ENCODE results near the gene FKBP5. TPM values are rescaled to one million over a fixed set of nuclear protein-coding genes. Genes with fewer than 3 reads are reported as not detected.

The FKBP5 gene
- polyA plus RNA-seq, 1 donor from 2014 or later = 1.2 TPM

DNA sequence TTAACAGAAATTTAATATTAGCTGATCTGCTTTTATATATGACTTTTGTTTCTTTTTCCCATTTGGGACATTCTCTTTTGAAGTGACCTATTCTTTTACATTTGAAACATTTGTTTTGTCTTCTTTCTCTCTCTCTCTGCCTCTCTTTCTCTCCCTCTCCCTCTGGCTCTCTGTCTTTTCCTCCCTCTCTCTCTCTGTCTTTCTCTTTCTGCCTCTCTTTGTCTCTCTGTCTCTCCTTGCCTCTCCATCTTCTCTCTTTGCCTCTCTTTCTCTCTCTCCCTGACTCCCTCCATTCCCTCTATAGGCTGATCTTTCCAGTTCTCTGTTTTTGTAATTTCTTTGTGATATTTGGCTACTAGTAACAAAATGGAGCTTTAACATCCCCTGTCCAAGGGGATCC lies 124.0 kb downstream of the FKBP5 start:
- Histone ChIP-seq H3K9ac (ENCODE audit: low read length) (no peak overlapping the region), H3K79me2 (replicated peaks; ENCODE audit: insufficient read depth, low read length) (peaks cover 5% of the 10 kb centered on the region), H4K20me1 (ENCODE audit: insufficient read depth) (no peaks in the 10 kb centered on the region), H3K27ac (ENCODE audit: low read length) (no peak overlapping the region), H2AFZ (ENCODE audit: low read depth, low read length) (no peak overlapping the region), H3K36me3 (ENCODE audit: insufficient read depth, low read length) (no peaks in the 10 kb centered on the region), H3K4me3 (ENCODE audit: low read length) (no peak overlapping the region), H3K9me2 (ENCODE audit: insufficient read depth, low read length) (no peaks in the 10 kb centered on the region), H3K4me2 (ENCODE audit: low read length) (no peak overlapping the region), H3F3A (ENCODE audit: insufficient read depth, low read length, poor library complexity, severe bottlenecking) (no peaks in the 10 kb centered on the region), H3K27me3 (ENCODE audit: insufficient read depth, low read depth, low read length) (no peaks in the 10 kb centered on the region), H3K9me3 (ENCODE audit: low read length) (no peaks in the 10 kb centered on the region)
- TF ChIP-seq EP300 (conservative IDR thresholded peaks at IDR 0.05; ENCODE audit: poor library complexity, severe bottlenecking) (no peak), SMC3 (conservative IDR thresholded peaks at IDR 0.05; ENCODE audit: poor library complexity) (no peak), RAD21 (conservative IDR thresholded peaks at IDR 0.05) (no peak), EZH2 (IDR thresholded peaks at IDR 0.05; ENCODE audit: borderline replicate concordance, insufficient read depth, low read length, poor library complexity, severe bottlenecking) (no peak), TAF1 (IDR thresholded peaks at IDR 0.05; ENCODE audit: low read depth) (no peak), MXI1 (conservative IDR thresholded peaks at IDR 0.05; ENCODE audit: poor library complexity, severe bottlenecking) (no peak), POLR2AphosphoS5 (IDR thresholded peaks at IDR 0.05) (no peak)
- TF ChIP-seq, protein P1, sequence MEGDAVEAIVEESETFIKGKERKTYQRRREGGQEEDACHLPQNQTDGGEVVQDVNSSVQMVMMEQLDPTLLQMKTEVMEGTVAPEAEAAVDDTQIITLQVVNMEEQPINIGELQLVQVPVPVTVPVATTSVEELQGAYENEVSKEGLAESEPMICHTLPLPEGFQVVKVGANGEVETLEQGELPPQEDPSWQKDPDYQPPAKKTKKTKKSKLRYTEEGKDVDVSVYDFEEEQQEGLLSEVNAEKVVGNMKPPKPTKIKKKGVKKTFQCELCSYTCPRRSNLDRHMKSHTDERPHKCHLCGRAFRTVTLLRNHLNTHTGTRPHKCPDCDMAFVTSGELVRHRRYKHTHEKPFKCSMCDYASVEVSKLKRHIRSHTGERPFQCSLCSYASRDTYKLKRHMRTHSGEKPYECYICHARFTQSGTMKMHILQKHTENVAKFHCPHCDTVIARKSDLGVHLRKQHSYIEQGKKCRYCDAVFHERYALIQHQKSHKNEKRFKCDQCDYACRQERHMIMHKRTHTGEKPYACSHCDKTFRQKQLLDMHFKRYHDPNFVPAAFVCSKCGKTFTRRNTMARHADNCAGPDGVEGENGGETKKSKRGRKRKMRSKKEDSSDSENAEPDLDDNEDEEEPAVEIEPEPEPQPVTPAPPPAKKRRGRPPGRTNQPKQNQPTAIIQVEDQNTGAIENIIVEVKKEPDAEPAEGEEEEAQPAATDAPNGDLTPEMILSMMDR (IDR thresholded peaks at IDR 0.05; ENCODE audit: poor library complexity, severe bottlenecking) = no peak
- TF ChIP-seq, protein P2, sequence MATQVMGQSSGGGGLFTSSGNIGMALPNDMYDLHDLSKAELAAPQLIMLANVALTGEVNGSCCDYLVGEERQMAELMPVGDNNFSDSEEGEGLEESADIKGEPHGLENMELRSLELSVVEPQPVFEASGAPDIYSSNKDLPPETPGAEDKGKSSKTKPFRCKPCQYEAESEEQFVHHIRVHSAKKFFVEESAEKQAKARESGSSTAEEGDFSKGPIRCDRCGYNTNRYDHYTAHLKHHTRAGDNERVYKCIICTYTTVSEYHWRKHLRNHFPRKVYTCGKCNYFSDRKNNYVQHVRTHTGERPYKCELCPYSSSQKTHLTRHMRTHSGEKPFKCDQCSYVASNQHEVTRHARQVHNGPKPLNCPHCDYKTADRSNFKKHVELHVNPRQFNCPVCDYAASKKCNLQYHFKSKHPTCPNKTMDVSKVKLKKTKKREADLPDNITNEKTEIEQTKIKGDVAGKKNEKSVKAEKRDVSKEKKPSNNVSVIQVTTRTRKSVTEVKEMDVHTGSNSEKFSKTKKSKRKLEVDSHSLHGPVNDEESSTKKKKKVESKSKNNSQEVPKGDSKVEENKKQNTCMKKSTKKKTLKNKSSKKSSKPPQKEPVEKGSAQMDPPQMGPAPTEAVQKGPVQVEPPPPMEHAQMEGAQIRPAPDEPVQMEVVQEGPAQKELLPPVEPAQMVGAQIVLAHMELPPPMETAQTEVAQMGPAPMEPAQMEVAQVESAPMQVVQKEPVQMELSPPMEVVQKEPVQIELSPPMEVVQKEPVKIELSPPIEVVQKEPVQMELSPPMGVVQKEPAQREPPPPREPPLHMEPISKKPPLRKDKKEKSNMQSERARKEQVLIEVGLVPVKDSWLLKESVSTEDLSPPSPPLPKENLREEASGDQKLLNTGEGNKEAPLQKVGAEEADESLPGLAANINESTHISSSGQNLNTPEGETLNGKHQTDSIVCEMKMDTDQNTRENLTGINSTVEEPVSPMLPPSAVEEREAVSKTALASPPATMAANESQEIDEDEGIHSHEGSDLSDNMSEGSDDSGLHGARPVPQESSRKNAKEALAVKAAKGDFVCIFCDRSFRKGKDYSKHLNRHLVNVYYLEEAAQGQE (IDR thresholded peaks at IDR 0.05; ENCODE audit: borderline replicate concordance) = no peak

DNA sequence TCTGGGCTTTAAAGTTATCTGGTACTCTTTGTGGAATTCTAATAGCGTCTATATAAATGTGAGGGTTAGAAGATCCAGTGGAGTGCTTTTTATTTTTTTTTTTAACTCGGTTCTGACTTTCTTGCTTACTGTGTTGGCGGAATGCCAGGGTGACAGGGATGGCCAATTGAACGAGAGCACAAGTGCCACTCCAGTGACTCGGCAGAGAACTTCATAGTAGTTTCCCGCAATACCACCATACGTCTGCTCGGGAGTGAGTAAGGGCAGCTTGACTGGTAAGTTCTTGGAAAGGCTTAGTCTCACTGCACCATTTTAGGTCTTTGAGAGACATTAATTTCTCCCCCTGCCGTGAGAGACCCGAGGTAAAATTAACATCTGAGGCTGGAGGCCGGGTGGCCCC lies 126.7 kb downstream of the FKBP5 start:
- TF ChIP-seq TAF1 (IDR thresholded peaks at IDR 0.05; ENCODE audit: low read depth) (no peak), RAD21 (conservative IDR thresholded peaks at IDR 0.05) (no peak), MXI1 (conservative IDR thresholded peaks at IDR 0.05; ENCODE audit: poor library complexity, severe bottlenecking) (no peak), POLR2AphosphoS5 (IDR thresholded peaks at IDR 0.05) (no peak), EZH2 (IDR thresholded peaks at IDR 0.05; ENCODE audit: borderline replicate concordance, insufficient read depth, low read length, poor library complexity, severe bottlenecking) (no peak), EP300 (conservative IDR thresholded peaks at IDR 0.05; ENCODE audit: poor library complexity, severe bottlenecking) (no peak), SMC3 (conservative IDR thresholded peaks at IDR 0.05; ENCODE audit: poor library complexity) (no peak)
- TF ChIP-seq, protein P2 (IDR thresholded peaks at IDR 0.05; ENCODE audit: borderline replicate concordance) = no peak
- TF ChIP-seq, protein P1 (IDR thresholded peaks at IDR 0.05; ENCODE audit: poor library complexity, severe bottlenecking) = no peak
- no peaks in the 10 kb centered on the region for H4K20me1 ChIP-seq (ENCODE audit: insufficient read depth)
- H3K27ac ChIP-seq (ENCODE audit: low read length) = no peak overlapping the region
- H3K9me3 ChIP-seq (ENCODE audit: low read length) = no peaks in the 10 kb centered on the region
- peaks cover 5% of the 10 kb centered on the region for H3K79me2 ChIP-seq (replicated peaks; ENCODE audit: insufficient read depth, low read length)
- no peaks in the 10 kb centered on the region for H3K27me3 ChIP-seq (ENCODE audit: insufficient read depth, low read depth, low read length)
- H2AFZ ChIP-seq (ENCODE audit: low read depth, low read length) = no peak overlapping the region
- no peak overlapping the region for H3K4me3 ChIP-seq (ENCODE audit: low read length)
- no peak overlapping the region for H3K9ac ChIP-seq (ENCODE audit: low read length)
- no peaks in the 10 kb centered on the region for H3F3A ChIP-seq (ENCODE audit: insufficient read depth, low read length, poor library complexity, severe bottlenecking)
- no peak overlapping the region for H3K4me2 ChIP-seq (ENCODE audit: low read length)
- H3K9me2 ChIP-seq (ENCODE audit: insufficient read depth, low read length) = no peaks in the 10 kb centered on the region
- H3K36me3 ChIP-seq (ENCODE audit: insufficient read depth, low read length) = no peaks in the 10 kb centered on the region

Measured in neural cell (in vitro differentiated cells).